Tibial nerve (tissue), 4 donors: ENCODE results near the gene ARHGAP15. TPM values are rescaled to one million over a fixed set of nuclear protein-coding genes. Genes with fewer than 3 reads are reported as not detected.
A peak's percentile ranks its signal among the peaks of the same experiment; 100 is the strongest.

ENCODE experiments used
- DNase-seq, 2 donors: peaks; one replicate each; pipeline ENCODE4 v3.0.0-alpha.2; 2019; ENCODE audit warnings: low spot score in 2 of 2
- H3K27ac ChIP-seq, 4 donors: fragments of 200-600 bp; sonication (generic) in 3 of 4; one replicate each; pipeline ENCODE4 v1.5.1; 2017 to 2019; ENCODE audit warnings: mild to moderate bottlenecking in 1 of 4
- H3K27me3 ChIP-seq, 2 donors: fragments of 200-600 bp; sonication (generic) in 1 of 2; one replicate each; pipeline versions ENCODE4 v1.5.1 to v1.6.0; 2017 to 2019
- H3K36me3 ChIP-seq, 3 donors: fragments of 200-600 bp; sonication (generic); one replicate each; pipeline ENCODE4 v1.5.1; 2018 to 2019
- H3K4me1 ChIP-seq, 4 donors: fragments of 200-600 bp; sonication (generic) in 3 of 4; one replicate each; pipeline ENCODE4 v1.5.1; 2017 to 2019
- H3K4me3 ChIP-seq, 4 donors: fragments of 200-600 bp; sonication (generic) in 3 of 4; one replicate each; pipeline ENCODE4 v1.5.1; 2017 to 2019; ENCODE audit warnings: mild to moderate bottlenecking in 1 of 4, moderate library complexity in 1 of 4
- H3K9me3 ChIP-seq, 4 donors: fragments of 200-600 bp; sonication (generic) in 3 of 4; one replicate each; pipeline ENCODE4 v1.5.1; 2017 to 2019
- EP300 ChIP-seq, 2 donors: sonication (generic); formaldehyde crosslinking; IDR thresholded peaks; one replicate each; pipeline ENCODE4 v1.6.1; 2017; ENCODE audit warnings: antibody characterized with exemption in 2 of 2, mild to moderate bottlenecking in 1 of 2
- POLR2A ChIP-seq, 2 donors: fragments of 450-650 bp; IDR thresholded peaks; one replicate each; pipeline ENCODE4 v1.6.1; 2017; ENCODE audit warnings: antibody characterized with exemption in 2 of 2, mild to moderate bottlenecking in 2 of 2, moderate library complexity in 2 of 2
- WGBS, 2 donors: methylation state at CpG; one replicate each; pipeline ENCODE4 v1.1.5; 2018; 5-methylcytosine and 5-hydroxymethylcytosine counted together
- total RNA-seq, 4 donors: library from RNA; depleted of rRNA; stranded (reverse); fragments of >200 nt; gene quantifications; one replicate each; pipeline ENCODE4 v1.1.0, GENCODE V29; 2016
- TF ChIP-seq, protein P1 (sequence below), 5 experiments: fragments of 200-600 bp in 3 of 5; fragments of 450-650 bp in 2 of 5; sonication (generic) in 3 of 5; IDR thresholded peaks; one replicate each; pipeline ENCODE4 v1.5.1; 2016 to 2019; ENCODE audit warnings: antibody characterized with exemption in 5 of 5, mild to moderate bottlenecking in 3 of 5, moderate library complexity in 2 of 5

Gene ARHGAP15
- total RNA-seq, 4 donors from 2014 or later = 22.6 to 47.4 (median 35.9) TPM

DNA sequence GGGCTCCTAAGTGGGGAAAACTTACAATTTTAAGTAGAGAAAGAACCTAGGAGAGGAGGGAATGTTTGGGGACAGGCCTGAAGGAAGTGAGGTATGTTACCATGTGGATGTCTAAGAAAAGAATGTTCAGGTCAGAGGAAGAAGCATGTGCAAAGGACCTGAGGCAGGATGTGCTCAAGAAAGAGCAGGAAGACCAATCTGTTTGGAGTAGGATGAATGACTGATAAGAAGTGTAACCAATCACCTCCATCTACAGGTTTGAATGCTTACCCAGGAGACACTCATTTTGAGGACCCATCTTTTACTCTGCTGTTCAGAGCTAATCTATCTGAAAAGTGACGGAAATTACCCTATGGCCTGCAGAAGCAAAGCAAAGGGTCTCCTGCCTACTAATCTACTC is 342.3 kb downstream of the ARHGAP15 start:
- Histone ChIP-seq H3K9me3 (no peaks in the 10 kb centered on the region), H3K36me3 (no peaks in the 10 kb centered on the region), H3K4me3 (no peak overlapping the region), H3K4me1 (peaks cover 0 to 42% (median 10%) of the 10 kb centered on the region in 4 donors), H3K27me3 (no peaks in the 10 kb centered on the region), H3K27ac (peak overlapping the region in 2 of 4 donors; percentile 5 to 9)
- DNase-seq = no peak
- 100% methylated on average over 1 of the region's 1 CpG for WGBS, 2 donors
- TF ChIP-seq POLR2A (IDR thresholded peaks at IDR 0.05) = no peak
- TF ChIP-seq, protein P1, sequence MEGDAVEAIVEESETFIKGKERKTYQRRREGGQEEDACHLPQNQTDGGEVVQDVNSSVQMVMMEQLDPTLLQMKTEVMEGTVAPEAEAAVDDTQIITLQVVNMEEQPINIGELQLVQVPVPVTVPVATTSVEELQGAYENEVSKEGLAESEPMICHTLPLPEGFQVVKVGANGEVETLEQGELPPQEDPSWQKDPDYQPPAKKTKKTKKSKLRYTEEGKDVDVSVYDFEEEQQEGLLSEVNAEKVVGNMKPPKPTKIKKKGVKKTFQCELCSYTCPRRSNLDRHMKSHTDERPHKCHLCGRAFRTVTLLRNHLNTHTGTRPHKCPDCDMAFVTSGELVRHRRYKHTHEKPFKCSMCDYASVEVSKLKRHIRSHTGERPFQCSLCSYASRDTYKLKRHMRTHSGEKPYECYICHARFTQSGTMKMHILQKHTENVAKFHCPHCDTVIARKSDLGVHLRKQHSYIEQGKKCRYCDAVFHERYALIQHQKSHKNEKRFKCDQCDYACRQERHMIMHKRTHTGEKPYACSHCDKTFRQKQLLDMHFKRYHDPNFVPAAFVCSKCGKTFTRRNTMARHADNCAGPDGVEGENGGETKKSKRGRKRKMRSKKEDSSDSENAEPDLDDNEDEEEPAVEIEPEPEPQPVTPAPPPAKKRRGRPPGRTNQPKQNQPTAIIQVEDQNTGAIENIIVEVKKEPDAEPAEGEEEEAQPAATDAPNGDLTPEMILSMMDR (IDR thresholded peaks at IDR 0.05) = no peak
- no peak for TF ChIP-seq EP300 (IDR thresholded peaks at IDR 0.05)

DNA sequence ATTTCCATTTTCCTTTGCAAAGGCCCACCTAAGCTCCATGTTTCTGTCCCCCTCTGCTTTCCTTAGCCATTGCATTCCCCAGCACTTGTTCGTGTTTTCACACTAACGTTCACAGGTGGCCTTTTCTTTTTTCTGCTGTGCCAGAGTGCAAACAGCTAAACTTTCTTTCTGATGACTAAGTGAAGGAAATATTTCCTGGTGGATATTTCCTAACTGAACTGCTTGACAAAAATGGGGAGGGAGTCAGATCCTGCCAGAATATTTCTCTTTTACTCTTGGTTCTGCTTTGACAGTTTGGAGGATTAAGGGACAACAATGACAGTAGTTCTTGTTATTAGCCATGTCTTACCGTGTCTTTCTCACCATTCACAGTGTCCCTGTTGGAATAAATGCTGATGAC is 344.0 kb downstream of the ARHGAP15 start:
- no peaks in the 10 kb centered on the region for H3K36me3 ChIP-seq
- 36 to 37% methylated on average over 3 of the region's 3 CpGs for WGBS, 2 donors
- H3K27ac ChIP-seq = peak overlapping the region; percentile 0 to 90 (median 46)

DNA sequence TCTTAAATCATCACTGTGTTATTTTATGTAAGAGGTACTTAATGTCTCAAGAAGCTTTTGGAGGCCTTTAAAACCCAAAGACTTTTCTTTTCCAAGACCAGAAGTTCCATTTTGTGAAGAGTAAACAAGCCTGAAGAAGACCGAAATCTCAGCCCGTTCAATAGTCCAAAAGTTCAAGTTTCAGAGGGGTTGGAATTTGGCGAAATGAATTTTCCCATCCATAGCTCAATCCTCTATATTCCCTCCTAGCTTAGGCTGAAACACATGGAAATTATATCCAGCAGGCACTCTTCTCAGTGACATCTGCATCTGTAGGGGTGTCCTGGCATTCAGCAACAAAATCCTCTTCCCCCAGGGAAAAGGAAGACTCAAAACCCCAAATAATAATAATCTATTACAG is 344.6 kb downstream of the ARHGAP15 start:
- no peaks in the 10 kb centered on the region for H3K36me3 ChIP-seq
- TF ChIP-seq POLR2A (IDR thresholded peaks at IDR 0.05) = no peak
- TF ChIP-seq EP300 (IDR thresholded peaks at IDR 0.05) = no peak
- TF ChIP-seq, protein P1 (IDR thresholded peaks at IDR 0.05) = no peak
- DNase-seq = no peak
- H3K4me1 ChIP-seq = peaks cover 0 to 50% (median 11%) of the 10 kb centered on the region in 4 donors
- 54 to 72% methylated on average over 3 of the region's 3 CpGs for WGBS, 2 donors
- H3K27me3 ChIP-seq = no peaks in the 10 kb centered on the region
- peak overlapping the region; percentile 0 to 90 (median 46) for H3K27ac ChIP-seq
- no peak overlapping the region for H3K4me3 ChIP-seq
- no peaks in the 10 kb centered on the region for H3K9me3 ChIP-seq

More for the DNA sequence above, 344.0 kb downstream of the ARHGAP15 start:
- H3K9me3 ChIP-seq = no peaks in the 10 kb centered on the region
- TF ChIP-seq, protein P1 (IDR thresholded peaks at IDR 0.05) = no peak
- TF ChIP-seq EP300 (IDR thresholded peaks at IDR 0.05) = peak in 1 of 2 donors; percentile 20
- H3K4me1 ChIP-seq = peaks cover 0 to 50% (median 10%) of the 10 kb centered on the region in 4 donors
- no peak for DNase-seq
- H3K4me3 ChIP-seq = no peak overlapping the region
- H3K27me3 ChIP-seq = no peaks in the 10 kb centered on the region

DNA sequence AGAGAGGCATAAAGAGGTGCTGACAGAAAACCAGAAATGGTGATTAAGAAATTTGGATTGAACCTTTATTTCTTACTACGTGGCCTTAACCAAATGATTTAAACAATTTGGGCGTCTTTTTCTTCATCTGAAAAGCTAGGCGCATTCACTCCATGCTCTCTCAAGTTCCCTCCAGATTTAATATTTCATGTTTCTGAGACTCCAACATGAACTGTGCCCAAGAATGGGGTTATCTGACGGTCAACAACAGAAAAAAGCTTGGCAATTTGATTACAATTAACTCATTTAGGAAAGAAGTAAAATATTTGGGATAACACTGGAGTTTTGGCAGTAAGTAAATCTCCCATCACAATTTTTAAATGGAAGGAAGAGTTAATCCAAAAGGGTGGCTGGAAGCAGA is 345.4 kb downstream of the ARHGAP15 start:
- no peaks in the 10 kb centered on the region for H3K36me3 ChIP-seq
- H3K27ac ChIP-seq = peak overlapping the region; percentile 2 to 90 (median 66)

DNA sequence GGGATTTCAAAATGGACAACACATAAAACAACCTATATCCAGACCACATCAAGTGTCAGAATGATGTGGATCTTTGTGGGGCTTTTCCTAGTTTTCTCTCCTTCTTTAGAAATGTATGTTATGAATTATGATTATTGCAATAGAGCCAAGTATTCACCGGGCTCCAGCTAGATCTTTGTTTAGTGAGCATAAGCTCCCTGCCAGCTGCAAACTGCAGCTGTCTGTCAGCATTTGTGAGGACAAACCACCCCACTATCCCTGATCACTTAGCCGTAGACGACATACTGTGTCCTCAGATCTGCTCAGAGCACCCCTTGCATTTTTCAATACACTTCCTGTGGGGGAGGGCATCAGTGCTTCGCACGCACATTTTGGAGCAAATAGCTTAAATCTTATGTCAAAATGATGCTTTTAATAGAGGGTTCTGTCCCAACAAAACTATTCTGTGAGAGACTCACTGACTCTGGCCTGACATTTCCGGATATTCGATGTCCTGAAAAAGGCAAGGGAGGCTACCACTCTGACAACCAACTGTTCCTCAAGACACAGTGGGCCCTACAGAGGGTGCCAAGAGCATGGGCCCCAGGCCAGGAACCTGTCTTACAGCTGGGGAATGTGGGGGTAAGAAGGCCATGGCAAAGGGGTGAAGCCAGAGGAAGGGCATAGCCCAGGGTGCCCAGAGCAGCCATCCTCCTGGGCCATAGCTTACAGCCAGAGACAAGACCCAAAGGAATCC is 346.0 kb downstream of the ARHGAP15 start:
- Histone ChIP-seq H3K4me1 (peaks cover 0 to 60% (median 16%) of the 10 kb centered on the region in 4 donors), H3K27me3 (no peaks in the 10 kb centered on the region), H3K36me3 (no peaks in the 10 kb centered on the region), H3K4me3 (no peak overlapping the region), H3K9me3 (no peaks in the 10 kb centered on the region), H3K27ac (peak overlapping the region; percentile 2 to 90 (median 66))
- 46 to 52% methylated on average over 7 of the region's 7 CpGs for WGBS, 2 donors
- no peak for DNase-seq
- peak in 1 of 2 donors; percentile 44 for TF ChIP-seq EP300 (IDR thresholded peaks at IDR 0.05)
- TF ChIP-seq, protein P1 (IDR thresholded peaks at IDR 0.05) = no peak

More for the DNA sequence above, 345.4 kb downstream of the ARHGAP15 start:
- Histone ChIP-seq H3K9me3 (no peaks in the 10 kb centered on the region), H3K4me3 (no peak overlapping the region), H3K27me3 (no peaks in the 10 kb centered on the region), H3K4me1 (peaks cover 0 to 54% (median 14%) of the 10 kb centered on the region in 4 donors)
- TF ChIP-seq POLR2A (IDR thresholded peaks at IDR 0.05) = no peak
- TF ChIP-seq, protein P1 (IDR thresholded peaks at IDR 0.05) = no peak
- TF ChIP-seq EP300 (IDR thresholded peaks at IDR 0.05) = no peak
- no peak for DNase-seq
- 37 to 54% methylated on average over 4 of the region's 4 CpGs for WGBS, 2 donors
